Glutamatergic neuron (in vitro differentiated cells): ENCODE data around the gene SLC26A1. TPM values are rescaled to one million over a fixed set of nuclear protein-coding genes. Genes with fewer than 3 reads are reported as not detected.
A peak's percentile ranks its signal among the peaks of the same experiment; 100 is the strongest.
"Not testable (repeated sequence)": the region's sequence is repeated elsewhere in the genome, so short reads cannot be mapped to it uniquely, and the experiment has no call there.

ENCODE experiments used
- DNase-seq: peaks from one replicate; pipeline ENCODE4 v3.0.0; 2022
- H3K27ac Mint-ChIP-seq: one replicate; pipeline ENCODE4 v1.8.0; 2020; ENCODE audit warnings: mild to moderate bottlenecking, mixed read lengths, inconsistent platforms; ENCODE audit not compliant: unreplicated experiment
- H3K27me3 Mint-ChIP-seq: one replicate; pipeline ENCODE4 v1.8.0; 2020; ENCODE audit warnings: mild to moderate bottlenecking, moderate library complexity, mixed read lengths, inconsistent platforms; ENCODE audit not compliant: unreplicated experiment
- H3K36me3 Mint-ChIP-seq: one replicate; pipeline ENCODE4 v1.8.0; 2020; ENCODE audit warnings: mild to moderate bottlenecking, mixed read lengths, inconsistent platforms; ENCODE audit not compliant: unreplicated experiment
- H3K4me1 Mint-ChIP-seq: one replicate; pipeline ENCODE4 v1.8.0; 2020; ENCODE audit warnings: mild to moderate bottlenecking, low read depth, mixed read lengths, inconsistent platforms; ENCODE audit not compliant: unreplicated experiment
- H3K4me3 Mint-ChIP-seq: one replicate; pipeline ENCODE4 v1.8.0; 2020; ENCODE audit warnings: mild to moderate bottlenecking, mixed read lengths, inconsistent platforms; ENCODE audit not compliant: unreplicated experiment
- H3K9me3 Mint-ChIP-seq: one replicate; pipeline ENCODE4 v1.8.0; 2020; ENCODE audit warnings: mild to moderate bottlenecking, moderate library complexity, mixed read lengths, inconsistent platforms; ENCODE audit not compliant: unreplicated experiment
- CTCF ChIP-seq: fragments of 200-600 bp; sonication (generic); IDR thresholded peaks from one replicate; pipeline ENCODE4 v1.5.0; 2021; ENCODE audit not compliant: partially characterized antibody, unreplicated experiment
- total RNA-seq: library from RNA; stranded (reverse); fragmentation: NEBNext Ultra II Directional; extraction: Animal tissue kit (Norgen Biotek cat#: 25700); gene quantifications from one replicate; pipeline ENCODE4 v1.2.1, GENCODE V29; 2021; ENCODE audit not compliant: unreplicated experiment

SLC26A1 gene
- total RNA-seq, 1 donor from 2014 or later: 0.54 TPM

GRCh38 chr4:1002131-1002630 is 9.0 kb upstream of the SLC26A1 start:
- H3K4me3 Mint-ChIP-seq: no peak overlapping the region
- no peaks in the 10 kb centered on the region for H3K36me3 Mint-ChIP-seq
- DNase-seq: no peak
- peaks cover 15% of the 10 kb centered on the region for H3K27me3 Mint-ChIP-seq
- peaks cover 7% of the 10 kb centered on the region for H3K9me3 Mint-ChIP-seq
- no peak for TF ChIP-seq CTCF
- H3K27ac Mint-ChIP-seq: no peak overlapping the region
- H3K4me1 Mint-ChIP-seq: peaks cover 3% of the 10 kb centered on the region

- Mint-ChIP-seq H3K27ac (no peak overlapping the region), H3K4me3 (no peak overlapping the region), H3K27me3 (peaks cover 12% of the 10 kb centered on the region), H3K9me3 (peaks cover 7% of the 10 kb centered on the region), H3K36me3 (no peaks in the 10 kb centered on the region), H3K4me1 (peaks cover 3% of the 10 kb centered on the region)
- DNase-seq: no peak
- TF ChIP-seq CTCF: no peak
Measured at GRCh38 chr4:1001561-1002130, 8.4 kb upstream of the SLC26A1 start.

GRCh38 chr4:1000686-1001260 is 7.6 kb upstream of the SLC26A1 start:
- Mint-ChIP-seq H3K27ac (no peak overlapping the region), H3K4me1 (peaks cover 3% of the 10 kb centered on the region), H3K36me3 (no peaks in the 10 kb centered on the region), H3K27me3 (peaks cover 12% of the 10 kb centered on the region), H3K4me3 (no peak overlapping the region), H3K9me3 (peaks cover 4% of the 10 kb centered on the region)
- no peak for TF ChIP-seq CTCF
- no peak for DNase-seq

DNA sequence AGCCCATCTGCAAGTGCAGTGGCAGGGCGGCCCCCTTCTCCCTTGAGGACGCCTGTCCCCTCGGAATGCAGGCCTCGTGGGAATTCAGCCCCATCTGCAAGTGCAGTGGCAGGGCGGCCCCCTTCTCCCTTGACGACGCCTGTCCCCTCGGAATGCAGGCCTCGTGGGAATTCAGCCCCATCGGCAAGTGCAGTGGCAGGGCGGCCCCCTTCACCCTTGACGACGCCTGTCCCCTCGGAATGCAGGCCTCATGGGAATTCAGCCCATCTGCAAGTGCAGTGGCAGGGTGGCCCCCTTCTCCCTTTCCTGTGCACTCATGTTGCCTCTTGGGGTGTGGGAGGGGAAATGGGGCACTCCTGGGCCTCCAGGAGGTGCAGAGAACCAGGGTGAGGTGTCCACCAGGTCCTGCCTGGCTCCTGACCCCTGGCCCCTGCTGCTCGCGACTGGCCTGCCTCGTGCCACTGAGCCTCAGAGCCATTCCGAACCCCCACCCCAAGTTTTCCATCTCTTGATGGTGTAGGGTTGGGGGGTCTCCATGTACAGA is 6.8 kb upstream of the SLC26A1 start:
- no peak for DNase-seq
- TF ChIP-seq CTCF: no peak
- Mint-ChIP-seq H3K27ac (no peak overlapping the region), H3K27me3 (peaks cover 12% of the 10 kb centered on the region), H3K36me3 (no peaks in the 10 kb centered on the region), H3K9me3 (peaks cover 6% of the 10 kb centered on the region), H3K4me1 (peaks cover 3% of the 10 kb centered on the region), H3K4me3 (no peak overlapping the region)

DNA sequence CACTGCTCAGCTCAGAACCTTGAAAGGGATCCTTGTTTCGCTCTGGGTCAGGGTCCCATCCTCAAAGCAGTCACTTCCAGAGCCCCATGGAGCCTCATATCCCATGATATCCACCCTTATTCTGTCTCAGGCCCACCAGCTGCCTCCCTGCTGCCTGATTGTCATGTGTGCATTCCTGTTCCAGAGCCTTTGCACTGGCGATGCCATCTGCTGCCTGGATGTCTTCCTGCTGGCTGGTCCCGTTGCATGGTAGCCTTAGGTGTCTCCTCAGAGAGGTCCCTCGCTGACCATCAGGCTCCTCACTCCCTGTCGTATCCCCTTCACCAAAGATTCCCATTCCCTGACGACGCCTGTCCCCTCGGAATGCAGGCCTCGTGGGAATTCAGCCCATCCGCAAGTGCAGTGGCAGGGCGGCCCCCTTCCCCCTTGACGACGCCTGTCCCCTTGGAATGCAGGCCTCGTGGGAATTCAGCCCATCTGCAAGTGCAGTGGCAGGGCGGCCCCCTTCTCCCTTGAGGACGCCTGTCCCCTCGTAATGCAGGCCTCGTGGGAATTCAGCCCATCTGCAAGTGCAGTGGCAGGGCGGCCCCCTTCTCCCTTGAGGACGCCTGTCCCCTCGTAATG is 6.1 kb upstream of the SLC26A1 start:
- DNase-seq, H3K36me3 Mint-ChIP-seq, H3K4me1 Mint-ChIP-seq, H3K9me3 Mint-ChIP-seq: not testable (repeated sequence)
- Mint-ChIP-seq H3K27ac (peak overlapping the region; percentile 73), H3K27me3 (peaks cover 12% of the 10 kb centered on the region), H3K4me3 (peak overlapping the region; percentile 42)
